HG03432 (cell line): ENCODE measurements around the gene AMPD3.

Experiments
- ATAC-seq: cut with Tn5 transposase; IDR thresholded peaks from one replicate; pipeline ENCODE4 v1.9.1; 2021; ENCODE audit warnings: mild to moderate bottlenecking, moderate library complexity; ENCODE audit not compliant: unreplicated experiment

Gene AMPD3

GRCh38 chr11:10528121-10528520 lies 73.1 kb downstream of the AMPD3 start:
- no peak for ATAC-seq

GRCh38 chr11:10529279-10529678 lies 74.2 kb downstream of the AMPD3 start:
- no peak for ATAC-seq

- ATAC-seq = no peak
Measured at GRCh38 chr11:10532526-10532925, 77.5 kb downstream of the AMPD3 start.

- ATAC-seq = no peak
Measured at GRCh38 chr11:10533323-10533722, 78.3 kb downstream of the AMPD3 start.

GRCh38 chr11:10534316-10534715 lies 79.3 kb downstream of the AMPD3 start:
- no peak for ATAC-seq

GRCh38 chr11:10537600-10537999 lies 82.5 kb downstream of the AMPD3 start:
- no peak for ATAC-seq

GRCh38 chr11:10538924-10539323 lies 83.9 kb downstream of the AMPD3 start:
- ATAC-seq = no peak

- ATAC-seq = no peak
Measured at GRCh38 chr11:10539339-10539738, 84.3 kb downstream of the AMPD3 start.

- peak; percentile 28 for ATAC-seq
Measured at GRCh38 chr11:10540546-10540914, 85.5 kb downstream of the AMPD3 start.

GRCh38 chr11:10540915-10541560 lies 86.0 kb downstream of the AMPD3 start, which contains the start of gene RNF141:
Gene RNF141 (minus strand): TSS chr11:10541187. CDS start chr11:10534158, 7,029 bp downstream.
- ATAC-seq = peak; percentile 99

- ATAC-seq = no peak
Measured at GRCh38 chr11:10541561-10541930, 86.5 kb downstream of the AMPD3 start.

GRCh38 chr11:10542776-10543175 lies 87.7 kb downstream of the AMPD3 start:
- ATAC-seq = no peak

GRCh38 chr11:10543782-10544181 lies 88.7 kb downstream of the AMPD3 start:
- ATAC-seq = no peak

GRCh38 chr11:10544491-10545465 lies 89.7 kb downstream of the AMPD3 start:
- no peak for ATAC-seq

- ATAC-seq = no peak
Measured at GRCh38 chr11:10550503-10551289, 95.6 kb downstream of the AMPD3 start.

- ATAC-seq = no peak
Measured at GRCh38 chr11:10551290-10551592, 96.2 kb downstream of the AMPD3 start.

- ATAC-seq = no peak
Measured at GRCh38 chr11:10551845-10552352, 96.8 kb downstream of the AMPD3 start.

- ATAC-seq = no peak
Measured at GRCh38 chr11:10556590-10556989, 101.5 kb downstream of the AMPD3 start.
